ENCODE data around the gene CHRNA7.

Gene CHRNA7

GRCh38 chr15:32029862-32030781, at the start of gene CHRNA7:
Gene CHRNA7, plus strand, starts transcription at chr15:32030515. Its CDS starts 80 bp downstream, at chr15:32030595.
- peak; percentile 91 for DNase-seq

DNA sequence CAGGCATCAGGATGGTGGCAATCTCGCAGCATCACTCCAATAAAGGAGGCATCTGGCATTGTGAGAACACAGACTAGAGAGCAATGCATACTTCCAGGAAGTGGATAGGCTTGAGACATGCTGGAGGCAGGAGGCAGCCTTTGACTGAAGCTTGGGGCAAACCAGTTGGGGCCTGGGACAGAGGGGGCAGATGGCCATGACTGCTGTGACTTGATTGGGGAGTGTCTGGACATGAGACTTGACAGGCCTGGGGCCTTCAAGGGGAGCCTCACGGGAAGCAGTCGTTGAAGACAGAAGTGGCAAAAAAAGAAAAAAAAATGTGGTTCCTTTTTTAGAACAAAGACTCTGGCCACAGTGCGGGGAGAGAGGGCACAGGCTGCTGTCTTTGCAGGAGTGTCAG, 44.7 kb upstream of the CHRNA7 start:
- no peak for DNase-seq

DNA sequence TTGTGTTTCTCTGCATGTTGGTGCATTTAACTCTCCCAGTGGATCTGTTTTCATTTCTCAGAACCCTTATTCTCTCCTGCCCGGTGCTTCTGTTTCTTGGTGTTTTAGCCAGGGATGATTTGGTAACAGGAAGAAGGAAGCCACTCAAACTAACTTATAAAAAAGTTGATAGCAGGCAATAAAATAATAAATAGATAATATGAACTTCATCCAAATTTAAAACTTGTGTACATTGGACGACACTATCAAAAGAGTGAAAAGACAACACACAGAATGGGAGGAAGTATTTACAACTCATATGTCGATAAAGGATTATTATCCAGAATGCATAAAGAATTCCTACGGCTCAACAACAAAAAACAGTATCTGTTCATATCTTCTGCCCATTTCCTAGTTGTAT, 37.3 kb upstream of the CHRNA7 start:
- DNase-seq, result no peak

DNA sequence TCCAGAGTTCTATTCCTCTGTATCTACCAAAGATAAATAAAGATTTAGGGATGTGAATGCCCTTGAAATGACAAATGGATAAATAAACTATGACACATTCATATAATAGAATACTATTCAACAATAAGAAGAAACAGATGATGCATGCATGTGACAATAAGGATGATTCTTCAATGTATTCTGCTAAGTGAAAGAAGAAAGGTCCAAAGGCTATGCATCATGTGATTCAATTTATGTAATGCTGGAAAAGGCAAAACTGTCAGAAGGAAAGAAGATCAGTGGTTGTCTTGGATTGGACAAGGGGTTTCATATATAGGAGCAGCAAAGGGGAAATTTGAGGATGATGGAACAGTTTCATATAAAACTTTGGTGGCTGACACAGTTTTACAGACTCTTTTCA, 32.6 kb upstream of the CHRNA7 start:
- DNase-seq, result no peak

DNA sequence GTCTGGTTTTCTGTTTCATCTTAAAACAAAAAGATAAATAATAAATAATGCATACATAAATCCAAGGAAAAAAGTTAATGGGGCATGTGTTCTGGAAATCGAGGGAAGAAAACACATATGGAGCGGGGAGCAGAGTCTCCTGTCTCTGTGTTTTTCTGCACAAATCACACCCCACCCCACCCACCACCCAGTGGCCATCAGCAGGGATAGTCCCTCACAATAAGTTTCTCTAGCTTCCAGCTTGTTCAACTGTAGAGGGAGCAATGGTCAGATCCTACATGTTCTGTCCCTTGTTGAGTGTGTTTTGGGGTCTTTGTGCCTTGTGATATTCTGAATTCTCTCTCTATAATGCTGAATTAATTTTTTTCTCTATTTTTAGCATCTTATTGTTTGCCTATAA, 26.8 kb upstream of the CHRNA7 start:
- no peak for DNase-seq

- DNase-seq, result no peak
These were observed 26.1 kb upstream of the CHRNA7 start for GRCh38 chr15:32004249-32004648.

- no peak for DNase-seq
These were observed 22.9 kb upstream of the CHRNA7 start for GRCh38 chr15:32007355-32007960.

DNA sequence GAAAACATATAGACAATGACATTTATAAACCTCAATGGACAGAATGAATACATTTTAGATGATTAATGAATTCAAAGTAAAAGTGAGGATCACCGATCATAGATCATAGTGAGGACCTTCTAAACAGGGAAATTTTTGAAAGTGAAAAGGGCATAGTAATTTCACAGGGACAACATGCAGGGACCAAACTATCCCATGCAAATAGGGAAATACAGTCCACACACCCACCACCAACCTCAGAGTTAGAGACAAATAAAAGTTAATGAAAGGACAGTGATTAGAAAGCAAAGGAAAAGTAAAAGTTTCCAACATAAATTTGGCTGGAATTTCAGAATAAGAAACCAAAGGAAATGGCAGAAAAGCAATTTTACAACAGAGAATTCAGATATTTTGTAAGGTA, 15.4 kb upstream of the CHRNA7 start:
- no peak for DNase-seq

- DNase-seq, result no peak
These were observed 10.2 kb upstream of the CHRNA7 start for GRCh38 chr15:32020156-32020555.

DNA sequence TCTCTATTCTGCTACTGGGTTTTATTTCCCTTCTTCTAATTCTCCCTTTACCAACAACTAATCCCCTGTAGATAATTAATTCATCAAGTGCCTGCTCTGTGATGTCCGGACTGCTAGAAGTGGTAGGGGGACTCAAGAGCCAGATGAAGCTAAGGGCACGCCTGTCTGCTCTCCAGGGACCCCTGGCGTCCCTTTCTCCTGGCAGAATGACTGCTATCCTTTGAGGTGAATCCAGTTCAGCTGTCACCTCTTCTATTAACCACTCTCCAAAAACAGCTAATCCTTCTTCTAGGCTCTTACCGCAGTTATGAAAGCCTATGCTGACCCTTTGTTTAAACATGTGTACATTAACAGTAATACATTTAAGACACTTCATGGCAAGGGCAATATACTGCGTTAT, 1.4 kb upstream of the CHRNA7 start:
- DNase-seq, result no peak

DNA sequence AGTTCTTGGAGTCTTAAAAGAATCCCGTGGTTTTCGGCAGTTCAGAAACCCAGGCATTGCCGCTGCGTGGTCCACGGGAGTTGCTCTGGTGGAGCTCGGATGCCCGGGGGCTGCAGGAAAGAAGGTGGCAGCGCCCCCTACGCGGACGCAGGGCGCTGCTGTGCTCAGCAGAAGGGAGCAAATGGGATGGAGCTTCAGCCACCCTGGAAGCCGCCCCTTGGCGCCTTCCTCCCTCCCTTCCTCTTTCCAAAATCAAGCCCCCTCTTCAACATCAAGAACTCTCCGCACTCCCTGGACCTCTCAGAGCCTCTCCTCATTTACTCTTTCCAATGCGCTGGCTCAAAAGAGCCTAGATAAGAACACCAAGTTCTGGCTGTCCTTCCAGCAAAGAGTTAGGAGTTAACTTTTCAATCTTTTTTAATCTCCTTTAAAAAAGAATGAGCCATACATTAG, 880 bp upstream of the CHRNA7 start:
- DNase-seq, result peak; percentile 72

DNA sequence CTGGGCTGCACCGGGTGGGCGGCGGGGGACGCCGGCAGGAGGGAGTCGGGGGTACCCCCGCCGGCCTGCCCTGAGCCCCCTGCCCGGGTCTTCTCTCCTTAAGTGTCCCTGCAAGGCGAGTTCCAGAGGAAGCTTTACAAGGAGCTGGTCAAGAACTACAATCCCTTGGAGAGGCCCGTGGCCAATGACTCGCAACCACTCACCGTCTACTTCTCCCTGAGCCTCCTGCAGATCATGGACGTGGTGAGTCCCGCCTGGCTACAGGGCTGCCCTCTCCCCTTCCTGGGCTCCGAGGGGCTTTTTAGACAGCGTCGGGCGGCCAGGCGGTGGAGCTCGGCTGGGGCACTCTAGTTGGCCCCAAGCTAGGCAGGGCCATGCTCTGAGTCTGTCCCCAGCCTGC, 480 bp downstream of the CHRNA7 start:
- DNase-seq, result peak; percentile 69

GRCh38 chr15:32033186-32033890, 3.0 kb downstream of the CHRNA7 start:
- DNase-seq, result no peak

- no peak for DNase-seq
These were observed 3.8 kb downstream of the CHRNA7 start for GRCh38 chr15:32034106-32034505.

GRCh38 chr15:32035285-32035684, 5.0 kb downstream of the CHRNA7 start:
- DNase-seq, result no peak

- DNase-seq, result no peak
These were observed 6.7 kb downstream of the CHRNA7 start for GRCh38 chr15:32036971-32037370.

DNA sequence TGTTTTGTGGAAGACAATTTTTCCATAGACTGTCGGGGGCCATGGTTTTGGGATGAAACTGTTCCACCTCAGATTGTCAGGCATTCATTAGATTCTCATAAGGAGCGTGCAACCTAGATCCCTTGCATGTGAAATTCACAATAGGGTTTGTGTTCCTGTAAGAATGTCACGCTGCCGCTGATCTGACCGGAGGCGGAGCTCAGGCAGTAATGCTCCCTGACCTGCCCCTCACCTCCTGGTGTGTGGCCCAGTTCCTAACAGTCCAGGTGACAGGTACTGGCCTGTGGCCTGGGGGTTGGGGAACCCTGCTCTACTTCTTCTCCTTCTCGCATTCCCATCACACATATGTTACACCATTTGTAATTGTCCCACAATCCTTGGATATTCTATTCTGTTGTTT, 11.0 kb downstream of the CHRNA7 start:
- DNase-seq, result no peak

GRCh38 chr15:32042269-32042972, 12.1 kb downstream of the CHRNA7 start:
- DNase-seq, result no peak

DNA sequence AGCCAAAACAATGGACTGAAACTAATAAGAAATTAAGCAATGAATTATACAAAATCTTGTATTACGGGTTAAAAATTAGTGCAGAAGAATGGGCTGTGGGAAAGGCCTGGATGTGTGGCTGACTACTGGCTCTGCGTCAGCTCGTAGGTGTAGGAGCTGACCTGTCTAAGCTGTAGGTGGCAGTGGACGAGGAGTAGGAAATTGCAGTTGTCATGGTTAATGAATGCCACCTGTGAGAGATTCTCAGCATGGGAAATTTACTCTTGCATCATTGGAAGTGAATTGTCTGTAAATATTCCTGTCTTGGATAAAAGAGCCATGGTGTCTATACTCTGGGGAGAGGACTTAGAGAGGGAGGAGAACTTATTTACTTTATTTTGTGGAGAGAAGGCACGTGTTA, 23.4 kb downstream of the CHRNA7 start:
- no peak for DNase-seq

- DNase-seq, result no peak
These were observed 27.6 kb downstream of the CHRNA7 start for GRCh38 chr15:32057876-32058425.

- no peak for DNase-seq
These were observed 30.4 kb downstream of the CHRNA7 start for GRCh38 chr15:32060706-32061105.

DNA sequence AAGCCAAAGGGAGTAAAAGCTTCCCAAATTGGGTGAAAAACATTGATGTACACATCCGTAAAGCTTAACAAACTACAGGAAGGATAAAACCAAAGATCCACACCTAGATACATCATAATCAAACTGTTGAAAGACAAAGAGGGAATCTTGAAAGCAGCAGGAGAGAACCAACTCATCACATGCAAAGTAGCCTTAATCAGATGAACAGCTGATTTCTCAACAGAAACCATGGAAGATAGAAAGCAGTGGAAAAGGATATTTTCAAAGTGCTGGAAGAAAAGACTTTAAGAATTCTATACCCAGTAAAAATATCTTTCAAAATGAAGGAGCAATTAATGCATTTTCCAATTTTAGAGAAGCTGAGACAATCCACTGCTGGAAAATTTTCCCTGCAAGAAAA, 36.8 kb downstream of the CHRNA7 start:
- no peak for DNase-seq

GRCh38 chr15:32089851-32090359, 59.6 kb downstream of the CHRNA7 start:
- DNase-seq, result no peak

All from islet precursor cell (in vitro differentiated cells).